GM21737 (cell line): ENCODE data around the gene POM121.
"Not testable (repeated sequence)": the region's sequence is repeated elsewhere in the genome, so short reads cannot be mapped to it uniquely, and the experiment has no call there.

Experiments
- ATAC-seq: cut with Tn5 transposase; IDR thresholded peaks from one replicate; pipeline ENCODE4 v1.9.1; 2021; ENCODE audit warnings: mild to moderate bottlenecking, moderate library complexity; ENCODE audit not compliant: unreplicated experiment

Gene POM121

GRCh38 chr7:72924733-72925545 is at the start of gene POM121:
Gene POM121, plus strand, starts transcription at chr7:72925095. Its CDS starts 27 bp downstream, at chr7:72925122.
- peak; percentile 86 for ATAC-seq

- ATAC-seq = peak; percentile 99
Measured at GRCh38 chr7:72879079-72879736, 45.7 kb upstream of the POM121 start.

- ATAC-seq = peak; percentile 24
Measured at GRCh38 chr7:72879737-72880215, 45.1 kb upstream of the POM121 start.

GRCh38 chr7:72891750-72892149 is 33.1 kb upstream of the POM121 start:
- not testable (repeated sequence) for ATAC-seq

GRCh38 chr7:72904740-72905139 is 20.2 kb upstream of the POM121 start:
- not testable (repeated sequence) for ATAC-seq

GRCh38 chr7:72908422-72908821 is 16.5 kb upstream of the POM121 start:
- ATAC-seq = not testable (repeated sequence)

GRCh38 chr7:72911395-72911794 is 13.5 kb upstream of the POM121 start:
- ATAC-seq = not testable (repeated sequence)

- ATAC-seq = not testable (repeated sequence)
Measured at GRCh38 chr7:72913750-72914149, 11.1 kb upstream of the POM121 start.

- ATAC-seq = peak; percentile 68
Measured at GRCh38 chr7:72914756-72915525, 10.0 kb upstream of the POM121 start.

GRCh38 chr7:72919256-72919775 is 5.6 kb upstream of the POM121 start:
- no peak for ATAC-seq

- no peak for ATAC-seq
Measured at GRCh38 chr7:72924386-72924732, 536 bp upstream of the POM121 start.

GRCh38 chr7:72925546-72926120 is 738 bp downstream of the POM121 start:
- no peak for ATAC-seq

- not testable (repeated sequence) for ATAC-seq
Measured at GRCh38 chr7:72927791-72928190, 2.9 kb downstream of the POM121 start.

- ATAC-seq = not testable (repeated sequence)
Measured at GRCh38 chr7:72928216-72928615, 3.3 kb downstream of the POM121 start.

- ATAC-seq = not testable (repeated sequence)
Measured at GRCh38 chr7:72942022-72942705, 17.3 kb downstream of the POM121 start.

GRCh38 chr7:72942956-72943355 is 18.1 kb downstream of the POM121 start:
- ATAC-seq = not testable (repeated sequence)

- not testable (repeated sequence) for ATAC-seq
Measured at GRCh38 chr7:72944937-72945336, 20.0 kb downstream of the POM121 start.

GRCh38 chr7:72945597-72945996 is 20.7 kb downstream of the POM121 start:
- ATAC-seq = not testable (repeated sequence)

- ATAC-seq = not testable (repeated sequence)
Measured at GRCh38 chr7:72946130-72946745, 21.3 kb downstream of the POM121 start.

- not testable (repeated sequence) for ATAC-seq
Measured at GRCh38 chr7:72948714-72949113, 23.8 kb downstream of the POM121 start.
